Suprapubic skin (tissue), 3 donors: Measurements from ENCODE around the gene SIN3B.

Experiments
- POLR2AphosphoS5 ChIP-seq, 3 donors: sonication (generic); formaldehyde crosslinking; IDR thresholded peaks; one replicate each; pipeline ENCODE4 v1.6.1; 2017; ENCODE audit warnings: antibody characterized with exemption in 3 of 3
- TF ChIP-seq, protein P1 (sequence below), 2 donors: fragments of 200-600 bp in 1 of 2; fragments of 450-650 bp in 1 of 2; sonication (generic) in 1 of 2; IDR thresholded peaks; one replicate each; pipeline ENCODE4 v1.5.1; 2016 to 2019; ENCODE audit warnings: antibody characterized with exemption in 2 of 2, mild to moderate bottlenecking in 1 of 2, moderate library complexity in 1 of 2

DNA sequence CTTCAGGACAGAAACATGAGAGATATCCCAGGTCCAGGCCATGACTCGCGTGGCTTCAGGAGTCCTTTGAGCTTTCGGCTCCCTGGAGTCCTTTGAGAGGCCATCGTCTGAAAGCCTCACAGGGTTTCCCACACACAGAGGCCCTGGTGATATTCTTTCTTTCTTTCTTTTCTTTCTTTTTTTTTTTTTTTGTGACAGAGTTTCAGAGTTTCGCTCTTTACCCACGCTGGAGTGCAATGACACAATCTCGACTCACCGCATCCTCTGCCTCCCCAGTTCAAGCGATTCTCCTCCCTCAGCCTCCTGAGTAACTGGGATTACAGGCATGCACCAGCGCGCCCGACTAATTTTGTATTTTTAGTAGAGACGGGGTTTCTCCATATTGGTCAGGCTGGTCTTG is 5.5 kb downstream of the SIN3B start:
- TF ChIP-seq, protein P1, sequence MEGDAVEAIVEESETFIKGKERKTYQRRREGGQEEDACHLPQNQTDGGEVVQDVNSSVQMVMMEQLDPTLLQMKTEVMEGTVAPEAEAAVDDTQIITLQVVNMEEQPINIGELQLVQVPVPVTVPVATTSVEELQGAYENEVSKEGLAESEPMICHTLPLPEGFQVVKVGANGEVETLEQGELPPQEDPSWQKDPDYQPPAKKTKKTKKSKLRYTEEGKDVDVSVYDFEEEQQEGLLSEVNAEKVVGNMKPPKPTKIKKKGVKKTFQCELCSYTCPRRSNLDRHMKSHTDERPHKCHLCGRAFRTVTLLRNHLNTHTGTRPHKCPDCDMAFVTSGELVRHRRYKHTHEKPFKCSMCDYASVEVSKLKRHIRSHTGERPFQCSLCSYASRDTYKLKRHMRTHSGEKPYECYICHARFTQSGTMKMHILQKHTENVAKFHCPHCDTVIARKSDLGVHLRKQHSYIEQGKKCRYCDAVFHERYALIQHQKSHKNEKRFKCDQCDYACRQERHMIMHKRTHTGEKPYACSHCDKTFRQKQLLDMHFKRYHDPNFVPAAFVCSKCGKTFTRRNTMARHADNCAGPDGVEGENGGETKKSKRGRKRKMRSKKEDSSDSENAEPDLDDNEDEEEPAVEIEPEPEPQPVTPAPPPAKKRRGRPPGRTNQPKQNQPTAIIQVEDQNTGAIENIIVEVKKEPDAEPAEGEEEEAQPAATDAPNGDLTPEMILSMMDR (IDR thresholded peaks at IDR 0.05) = no peak
- TF ChIP-seq POLR2AphosphoS5 (IDR thresholded peaks at IDR 0.05) = no peak
